Activated CD4-positive, alpha-beta T cell treated with anti-CD3 and anti-CD28 coated beads, Interleukin-2, amount 50 U/mL, for 48 hours (primary cell): ENCODE results near the gene KRTAP20-4.

Source experiments
- DNase-seq, 2 experiments: peaks; one replicate each; pipeline ENCODE4 v3.0.0-alpha.2; 2020

Gene KRTAP20-4

DNA sequence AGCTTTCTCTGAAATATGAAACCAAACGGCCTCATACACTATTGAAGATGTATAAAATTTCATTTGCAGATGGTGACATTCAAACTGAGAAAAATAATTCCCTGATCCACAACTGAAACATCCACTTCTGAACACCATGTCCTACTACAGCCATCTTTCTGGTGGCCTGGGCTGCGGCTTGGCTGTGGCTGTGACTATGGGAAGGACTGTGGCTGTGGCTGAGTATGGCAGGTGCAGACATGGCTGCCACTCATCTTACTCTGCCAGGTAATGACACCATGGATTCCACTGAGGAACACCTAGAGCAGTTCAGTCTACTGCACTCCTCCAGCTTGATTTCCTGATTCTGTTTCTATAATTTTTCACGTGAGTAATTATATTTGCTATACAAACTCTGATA is at the start of gene KRTAP20-4:
Gene KRTAP20-4, plus strand, starts transcription at position 106 of the 400 bp plus-strand sequence.
- DNase-seq: no peak

GRCh38 chr21:30577766-30578165 is 42.7 kb upstream of the KRTAP20-4 start:
- no peak for DNase-seq

GRCh38 chr21:30579346-30579745 is 41.1 kb upstream of the KRTAP20-4 start:
- DNase-seq: no peak

DNA sequence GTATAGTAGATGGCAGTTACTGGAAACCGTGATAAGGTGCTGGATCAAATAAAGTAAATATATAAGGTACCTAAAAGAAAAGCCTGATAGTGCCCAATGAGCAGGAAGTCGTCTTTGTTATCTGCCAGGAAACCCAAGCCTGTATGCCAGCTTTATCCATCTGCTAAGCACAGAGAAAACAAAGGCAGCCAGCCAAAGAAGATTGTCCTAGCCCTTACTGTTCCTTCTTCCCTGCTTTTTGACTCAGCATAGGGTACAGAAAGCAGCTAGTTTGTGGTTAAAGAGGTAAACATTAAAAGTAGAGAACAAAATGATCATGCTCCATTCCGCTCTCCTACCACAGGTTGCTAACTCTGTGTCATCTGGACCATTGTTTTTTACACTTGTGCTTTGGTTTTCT is 40.3 kb upstream of the KRTAP20-4 start:
- DNase-seq: no peak

- DNase-seq: no peak
Measured at GRCh38 chr21:30582870-30583269, 37.6 kb upstream of the KRTAP20-4 start.

DNA sequence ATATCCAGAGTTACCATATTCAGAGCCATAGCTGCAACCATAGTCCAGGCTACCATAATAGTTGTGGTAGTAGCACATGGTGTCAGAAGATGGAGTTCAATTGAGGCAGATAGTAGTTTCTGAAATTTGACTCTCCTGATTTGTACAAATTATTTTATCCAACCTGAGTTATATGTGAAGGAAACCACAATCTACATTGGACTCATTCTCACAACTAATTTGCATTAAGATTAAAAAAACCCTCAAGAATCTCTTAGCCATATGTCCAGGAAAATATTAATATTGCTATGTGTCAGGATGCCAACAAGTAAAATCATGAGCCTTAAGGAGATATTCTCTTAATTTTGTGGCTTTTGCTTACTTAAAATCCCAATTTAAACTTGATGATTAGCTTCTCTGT is 30.1 kb upstream of the KRTAP20-4 start, which contains the start of gene KRTAP22-2:
Gene KRTAP22-2, minus strand, starts transcription at position 101 of the 400 bp plus-strand sequence.
- no peak for DNase-seq

- no peak for DNase-seq
Measured at GRCh38 chr21:30592140-30592539, 28.3 kb upstream of the KRTAP20-4 start, which contains the start of gene KRTAP6-3. KRTAP6-3 (plus strand) TSS chr21:30592440; CDS start chr21:30592446, 6 bp downstream.

DNA sequence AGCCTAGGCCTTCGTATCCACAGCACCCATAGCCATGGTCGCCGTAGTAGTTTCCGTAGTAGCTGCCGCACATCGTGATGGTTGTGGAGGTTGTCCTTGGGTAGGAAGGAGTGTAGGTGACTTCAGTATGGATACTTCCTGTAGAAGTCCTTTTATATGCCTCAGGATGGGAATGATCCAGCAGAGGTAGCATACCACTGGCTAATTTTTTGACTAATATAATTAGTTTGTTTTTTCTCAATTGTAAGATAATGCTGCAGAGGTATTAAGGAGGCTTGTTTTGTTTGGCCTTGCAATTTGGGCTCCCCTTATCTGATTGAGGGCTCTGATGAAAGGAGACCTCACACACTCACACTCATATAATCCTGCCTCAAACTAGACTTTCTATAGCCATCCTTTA is 21.6 kb upstream of the KRTAP20-4 start, which contains the start of gene KRTAP6-2:
Gene KRTAP6-2, minus strand, starts transcription at position 101 of the 400 bp plus-strand sequence. Its CDS starts 28 bp downstream, at position 73.
- no peak for DNase-seq

GRCh38 chr21:30600787-30601186 is 19.6 kb upstream of the KRTAP20-4 start, which contains the start of gene KRTAP22-1:
KRTAP22-1 (plus strand) TSS chr21:30601087.
- no peak for DNase-seq

- DNase-seq: no peak
Measured at GRCh38 chr21:30605968-30606367, 14.5 kb upstream of the KRTAP20-4 start.

DNA sequence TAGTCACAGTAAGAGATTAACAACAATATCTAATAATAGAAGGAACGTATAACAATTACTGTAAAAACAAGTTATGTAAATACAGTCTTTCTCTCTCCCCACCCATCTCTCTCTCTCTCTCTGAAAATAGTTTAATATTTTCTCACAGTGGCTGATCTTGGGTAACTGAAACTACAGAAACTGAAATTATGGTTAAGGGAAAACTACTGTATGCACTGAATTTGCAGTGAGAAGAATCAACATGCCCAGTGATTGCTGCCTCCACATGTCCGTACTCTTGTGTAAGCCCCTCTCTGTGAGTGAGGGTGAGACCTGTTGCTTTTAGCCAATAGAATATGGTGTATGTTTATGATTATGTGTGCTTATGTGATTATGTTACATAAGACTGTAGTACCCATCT is 8.3 kb upstream of the KRTAP20-4 start:
- DNase-seq: no peak

DNA sequence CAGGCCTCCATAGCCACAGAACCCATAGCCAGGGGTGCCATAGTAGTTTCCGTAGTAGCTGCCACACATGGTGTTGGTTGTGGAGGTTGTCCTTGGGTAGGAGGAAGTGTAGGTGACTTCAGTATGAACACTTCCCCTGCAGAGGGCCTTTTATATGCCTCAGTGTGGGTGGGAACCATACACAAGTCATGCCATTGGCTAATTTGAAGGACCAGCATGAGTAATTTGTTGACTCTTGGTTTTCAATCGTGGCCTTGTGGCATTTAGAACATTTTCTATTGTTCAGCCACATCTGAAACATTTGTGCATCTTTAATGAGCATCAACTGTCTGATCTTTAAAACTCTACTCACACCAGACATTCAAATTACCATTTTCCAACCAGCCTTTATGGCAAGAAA is 6.6 kb upstream of the KRTAP20-4 start, which contains the start of gene KRTAP6-1:
Gene KRTAP6-1, minus strand, starts transcription at position 95 of the 400 bp plus-strand sequence. Its CDS starts 26 bp downstream, at position 69.
- DNase-seq: no peak

DNA sequence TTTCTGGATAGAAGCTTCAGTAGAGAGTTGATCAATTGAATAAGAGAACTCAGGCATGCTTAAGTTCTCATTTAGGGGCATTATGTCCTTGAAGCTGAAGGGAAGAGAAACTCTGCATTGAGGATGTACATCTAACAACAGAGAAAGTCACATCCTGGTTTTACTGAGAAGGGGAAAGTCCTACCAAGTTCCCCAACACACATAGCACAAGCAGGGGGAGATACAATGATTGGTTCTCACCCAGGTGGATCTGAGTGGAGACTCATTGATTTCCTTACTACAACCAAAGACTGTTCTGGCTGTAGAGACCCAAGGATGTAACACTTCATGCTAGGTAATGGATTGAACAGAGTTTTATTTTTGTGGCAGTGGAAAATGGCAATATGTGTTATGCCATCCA is 5.2 kb upstream of the KRTAP20-4 start:
- no peak for DNase-seq

DNA sequence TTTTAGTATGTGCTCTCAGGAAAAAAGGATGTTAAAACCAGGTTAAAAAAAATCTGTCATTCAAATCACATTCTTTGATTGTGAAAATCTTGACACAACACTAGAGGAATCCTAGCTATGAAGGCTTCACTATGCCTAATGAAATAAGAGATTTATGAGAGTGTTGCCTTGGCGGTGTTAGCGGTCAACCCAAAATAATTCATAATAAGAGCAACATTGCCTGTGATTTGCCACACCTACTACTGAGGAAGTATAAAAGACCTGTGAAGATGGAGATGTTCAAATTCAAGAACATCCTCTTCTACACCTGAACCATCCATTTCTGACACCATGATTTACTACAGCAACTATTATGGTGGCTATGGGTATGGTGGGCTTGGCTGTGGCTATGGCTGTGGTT is 4.3 kb upstream of the KRTAP20-4 start, which contains the start of gene KRTAP20-1:
Gene KRTAP20-1, plus strand, starts transcription at position 301 of the 400 bp plus-strand sequence. Its CDS starts 30 bp downstream, at position 331.
- no peak for DNase-seq

- no peak for DNase-seq
Measured at GRCh38 chr21:30620080-30620479, 347 bp upstream of the KRTAP20-4 start.

DNA sequence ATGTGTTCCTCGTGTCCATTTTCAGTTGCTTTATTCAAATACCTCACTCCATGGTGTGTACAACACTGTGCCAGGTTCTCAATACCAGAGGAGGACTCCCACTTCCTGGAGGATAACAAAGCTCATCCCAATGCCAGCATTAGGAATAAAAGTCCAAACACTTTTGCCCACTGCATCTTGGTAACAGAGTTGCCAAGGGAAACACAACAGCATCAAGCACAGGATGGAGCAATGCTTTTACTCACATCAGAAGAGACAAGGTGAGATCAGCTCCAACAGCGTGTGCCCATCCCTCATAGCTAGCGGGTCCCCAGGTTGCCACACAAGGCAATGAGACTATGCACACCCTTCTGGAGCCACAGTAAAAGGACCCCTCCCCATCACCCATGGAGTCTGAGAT is 2.9 kb downstream of the KRTAP20-4 start:
- DNase-seq: no peak

DNA sequence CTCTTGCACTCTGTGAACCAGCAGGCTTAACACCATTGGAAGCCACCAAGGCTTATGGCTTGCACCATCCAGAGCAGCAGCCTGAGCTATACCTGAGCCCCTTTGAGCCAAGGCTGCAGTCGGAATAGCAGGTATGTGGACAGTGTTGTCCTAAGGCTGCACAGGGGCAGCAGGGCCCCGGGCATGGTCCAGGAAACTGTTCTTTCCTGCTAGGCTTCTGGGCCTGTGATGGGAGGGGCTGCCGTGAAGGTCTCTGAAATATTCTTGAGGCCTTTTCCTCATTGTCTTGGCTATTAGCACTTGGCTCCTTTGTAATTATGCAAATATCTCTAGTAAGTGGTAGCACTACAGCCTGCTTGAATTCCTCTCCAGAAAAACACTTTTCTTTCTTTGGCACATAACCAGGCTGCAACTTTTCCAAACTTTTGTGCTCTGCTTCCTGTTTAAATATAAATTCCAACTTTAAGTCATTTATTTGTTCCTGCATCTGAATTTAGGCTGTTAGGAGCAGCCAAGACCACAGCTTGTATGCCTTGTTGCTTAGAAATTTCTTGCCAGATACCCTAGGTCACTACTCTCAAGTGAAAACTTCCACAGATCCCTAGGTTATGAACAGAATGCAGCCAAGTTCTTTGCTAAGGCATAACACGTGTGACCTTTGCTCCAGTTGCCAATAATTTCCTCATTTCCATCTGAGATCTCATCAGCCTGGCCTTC is 5.2 kb downstream of the KRTAP20-4 start:
- no peak for DNase-seq

DNA sequence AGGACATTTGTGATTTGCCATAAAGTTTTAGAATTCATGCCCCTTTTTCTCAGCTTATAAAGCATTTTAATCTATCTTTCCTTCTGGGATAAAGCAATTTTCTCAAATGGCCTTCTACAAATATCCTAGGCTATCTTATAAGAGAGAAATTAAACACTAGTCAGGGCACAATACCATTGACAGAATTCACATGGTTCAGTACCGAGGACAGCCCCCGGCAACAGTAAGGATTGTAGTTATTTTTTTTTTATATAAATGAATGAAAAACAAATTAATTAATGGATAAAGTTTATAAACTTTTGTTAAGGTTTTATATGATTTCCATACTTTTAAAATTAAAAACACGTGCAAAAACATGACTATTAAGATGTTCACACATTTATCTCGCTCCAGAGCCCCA is 7.7 kb downstream of the KRTAP20-4 start:
- DNase-seq: no peak

- DNase-seq: no peak
Measured at GRCh38 chr21:30629200-30629599, 8.8 kb downstream of the KRTAP20-4 start.

GRCh38 chr21:30634906-30635305 is 14.5 kb downstream of the KRTAP20-4 start, which contains the start of gene KRTAP20-2:
KRTAP20-2 (plus strand) TSS chr21:30635206; CDS start chr21:30635264, 58 bp downstream.
- no peak for DNase-seq

DNA sequence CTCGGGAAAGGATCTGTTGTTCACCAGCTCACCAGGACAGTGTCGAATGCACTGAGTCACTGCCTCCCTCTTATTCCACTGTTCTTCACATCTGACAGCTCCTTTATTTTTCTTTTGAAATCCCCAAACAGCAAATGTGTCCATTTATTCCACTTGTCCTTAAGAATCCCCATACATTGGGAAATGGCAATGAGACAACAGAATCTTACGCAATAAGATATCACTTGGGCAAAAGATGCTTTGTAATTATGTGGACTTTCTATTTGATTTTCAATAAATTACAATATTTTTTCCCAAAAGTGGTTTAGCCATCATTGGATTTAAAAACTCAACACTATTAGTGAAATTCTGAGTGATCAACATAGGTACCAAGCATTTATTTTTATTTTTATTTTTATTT is 18.3 kb downstream of the KRTAP20-4 start:
- DNase-seq: no peak

DNA sequence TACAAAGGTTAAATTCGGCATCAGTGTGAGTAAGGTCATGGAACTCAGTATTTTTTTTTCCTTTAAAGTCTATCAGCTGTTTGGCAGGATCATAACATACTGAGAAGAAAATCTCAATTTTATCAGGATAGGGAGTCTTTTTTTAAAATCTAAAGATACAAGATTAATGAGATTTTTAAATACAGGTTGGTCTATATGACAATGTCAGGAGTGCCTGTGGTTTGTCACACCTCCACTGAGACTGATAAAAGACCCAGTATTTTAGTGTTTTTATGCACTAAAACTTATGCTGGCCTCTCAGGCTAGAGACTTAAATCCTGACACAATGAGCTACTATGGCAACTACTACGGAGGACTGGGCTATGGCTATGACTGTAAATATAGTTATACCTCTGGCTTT is 22.1 kb downstream of the KRTAP20-4 start, which contains the start of gene KRTAP20-3:
Gene KRTAP20-3, plus strand, starts transcription at position 301 of the 400 bp plus-strand sequence.
- DNase-seq: no peak

DNA sequence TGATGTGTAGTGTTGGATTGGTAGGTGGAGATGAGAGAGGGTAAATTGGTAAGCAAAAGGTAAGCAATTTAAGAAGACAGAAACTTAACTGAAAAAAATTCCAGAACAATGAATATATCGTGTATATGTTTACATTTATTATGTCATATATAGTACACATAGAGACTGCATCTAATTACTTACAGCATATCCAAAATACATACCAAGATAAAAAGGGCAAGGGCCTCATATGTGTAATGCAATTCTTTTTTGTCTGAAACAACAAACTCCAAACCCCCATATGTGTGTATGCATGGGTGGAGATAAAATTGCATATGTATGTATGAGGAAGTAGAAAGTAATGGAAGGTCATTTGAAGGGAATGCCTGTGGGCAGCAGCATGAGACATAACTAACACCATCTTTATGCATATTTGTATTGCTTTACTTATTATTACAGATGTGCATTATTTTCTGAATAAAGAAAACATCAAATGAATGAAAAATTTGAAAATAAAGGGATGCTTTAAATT is 26.5 kb downstream of the KRTAP20-4 start:
- DNase-seq: no peak

- no peak for DNase-seq
Measured at GRCh38 chr21:30652891-30653290, 32.5 kb downstream of the KRTAP20-4 start.
